ENCODE measurements around the gene SAMHD1. TPM values are rescaled to one million over a fixed set of nuclear protein-coding genes. Genes with fewer than 3 reads are reported as not detected.

The SAMHD1 gene
- total and polyA plus RNA-seq, 4 experiments from 2014 or later = 216 to 332 (median 257) TPM

DNA sequence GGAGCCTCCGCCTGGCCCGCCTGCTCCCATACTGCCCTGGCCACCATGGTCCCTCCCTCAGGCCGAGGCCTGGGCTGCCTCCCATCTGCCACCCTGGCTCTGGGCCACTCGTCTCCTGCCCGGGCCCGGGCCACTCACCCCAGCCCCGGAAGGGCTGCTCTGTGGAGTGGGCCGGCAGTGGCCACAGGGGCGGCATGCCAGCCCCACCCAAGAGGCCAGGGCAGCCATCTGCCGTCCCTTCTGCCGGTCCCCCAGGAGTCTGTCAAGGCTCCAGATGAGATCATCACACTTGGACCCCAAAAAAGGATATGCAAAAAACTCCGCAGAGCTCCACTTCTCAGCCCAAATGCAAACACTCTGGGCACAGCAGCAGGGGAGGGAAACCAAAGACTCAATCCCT is 99.3 kb downstream of the SAMHD1 start:
- intact Hi-C loops (cut with micrococcal nuclease) = no loop called here
- H3K27me3 Mint-ChIP-seq = no peaks in the 10 kb centered on the region
- Histone ChIP-seq H3K9me3 (ENCODE audit: control insufficient read depth in 1 of 2, low read length in 2 of 2) (no peaks in the 10 kb centered on the region), H3K27me3 (ENCODE audit: insufficient read depth, low read length) (no peaks in the 10 kb centered on the region), H3K36me3 (ENCODE audit: insufficient read depth, low read length) (no peaks in the 10 kb centered on the region), H3K4me1 (ENCODE audit: insufficient read depth, low read length) (peaks cover 17% of the 10 kb centered on the region), H3K27ac (ENCODE audit: low read depth, low read length) (no peak overlapping the region), H3K4me3 (ENCODE audit: low read length in 2 of 2) (no peak overlapping the region)
- ChIA-PET CTCF (ENCODE audit: partially characterized antibody) (interaction anchor here (0.7 kb wide), 1 partner anchor 181 kb away, joined by 3 read pairs; no protein-coding TSS in a partner anchor), POLR2A (ENCODE audit: partially characterized antibody) (no interaction called here)
- no peak overlapping the region for H3K27ac Mint-ChIP-seq
- peaks cover 0 to 3% (median 0%) of the 10 kb centered on the region in 8 donors for H3K9me3 Mint-ChIP-seq
- H3K36me3 Mint-ChIP-seq = no peaks in the 10 kb centered on the region
- no peak overlapping the region for H3K4me3 Mint-ChIP-seq
- H3K4me1 Mint-ChIP-seq = peaks cover 7 to 13% (median 9%) of the 10 kb centered on the region in 4 donors
- no peak for DNase-seq

DNA sequence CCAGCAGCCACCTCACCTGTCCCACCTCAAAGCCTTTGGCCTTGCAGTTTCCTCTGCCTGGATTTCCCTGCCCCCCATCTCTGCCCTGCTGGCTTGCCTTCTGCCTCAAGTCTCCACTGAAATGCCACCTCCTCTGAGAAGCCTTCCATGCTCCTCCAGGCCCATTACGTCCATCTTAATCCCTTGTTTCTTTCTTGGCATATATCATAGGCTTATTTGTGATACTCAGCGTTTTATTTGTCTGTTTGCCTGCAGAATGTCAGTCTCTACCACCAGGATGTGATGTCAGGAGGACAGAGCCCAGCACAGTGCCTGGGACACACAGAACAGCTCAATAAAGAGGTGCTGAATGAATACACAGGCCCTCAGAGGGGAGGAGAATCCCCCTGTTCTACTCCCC is 100.0 kb downstream of the SAMHD1 start:
- Histone ChIP-seq H3K9me3 (ENCODE audit: control insufficient read depth in 1 of 2, low read length in 2 of 2) (no peaks in the 10 kb centered on the region), H3K27me3 (ENCODE audit: insufficient read depth, low read length) (no peaks in the 10 kb centered on the region), H3K4me1 (ENCODE audit: insufficient read depth, low read length) (peaks cover 10% of the 10 kb centered on the region), H3K36me3 (ENCODE audit: insufficient read depth, low read length) (no peaks in the 10 kb centered on the region), H3K27ac (ENCODE audit: low read depth, low read length) (no peak overlapping the region), H3K4me3 (ENCODE audit: low read length in 2 of 2) (no peak overlapping the region)
- peaks cover under 1 to 6% (median 3%) of the 10 kb centered on the region in 4 donors for H3K4me1 Mint-ChIP-seq
- no peak overlapping the region for H3K27ac Mint-ChIP-seq
- no peak for DNase-seq
- H3K9me3 Mint-ChIP-seq = peaks cover 0 to 3% (median 0%) of the 10 kb centered on the region in 8 donors
- H3K4me3 Mint-ChIP-seq = no peak overlapping the region
- H3K27me3 Mint-ChIP-seq = no peaks in the 10 kb centered on the region
- H3K36me3 Mint-ChIP-seq = no peaks in the 10 kb centered on the region
- CTCF ChIA-PET (ENCODE audit: partially characterized antibody) = no interaction called here
- POLR2A ChIA-PET (ENCODE audit: partially characterized antibody) = no interaction called here
- intact Hi-C loops (cut with micrococcal nuclease) = no loop called here

DNA sequence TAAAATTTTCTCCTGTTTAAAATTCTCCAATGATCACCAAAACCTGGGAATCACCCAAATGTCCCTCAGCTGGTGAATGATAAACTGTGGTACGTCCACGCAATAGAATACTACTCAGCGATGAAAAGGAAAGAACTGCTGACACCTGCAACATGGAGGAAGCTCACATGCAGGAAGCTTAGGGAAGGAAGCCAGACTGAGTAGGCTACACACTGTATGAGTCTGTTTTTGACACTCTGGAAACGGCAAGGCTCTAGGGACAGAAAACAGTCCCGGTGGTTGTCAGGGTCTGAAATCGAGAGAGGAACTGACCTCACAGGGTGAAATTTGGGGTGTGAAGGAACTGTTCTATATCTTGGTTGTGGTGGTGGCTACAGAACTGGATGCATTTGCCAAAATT is 100.7 kb downstream of the SAMHD1 start:
- peaks cover 3% of the 10 kb centered on the region for H3K4me1 ChIP-seq (ENCODE audit: insufficient read depth, low read length)

DNA sequence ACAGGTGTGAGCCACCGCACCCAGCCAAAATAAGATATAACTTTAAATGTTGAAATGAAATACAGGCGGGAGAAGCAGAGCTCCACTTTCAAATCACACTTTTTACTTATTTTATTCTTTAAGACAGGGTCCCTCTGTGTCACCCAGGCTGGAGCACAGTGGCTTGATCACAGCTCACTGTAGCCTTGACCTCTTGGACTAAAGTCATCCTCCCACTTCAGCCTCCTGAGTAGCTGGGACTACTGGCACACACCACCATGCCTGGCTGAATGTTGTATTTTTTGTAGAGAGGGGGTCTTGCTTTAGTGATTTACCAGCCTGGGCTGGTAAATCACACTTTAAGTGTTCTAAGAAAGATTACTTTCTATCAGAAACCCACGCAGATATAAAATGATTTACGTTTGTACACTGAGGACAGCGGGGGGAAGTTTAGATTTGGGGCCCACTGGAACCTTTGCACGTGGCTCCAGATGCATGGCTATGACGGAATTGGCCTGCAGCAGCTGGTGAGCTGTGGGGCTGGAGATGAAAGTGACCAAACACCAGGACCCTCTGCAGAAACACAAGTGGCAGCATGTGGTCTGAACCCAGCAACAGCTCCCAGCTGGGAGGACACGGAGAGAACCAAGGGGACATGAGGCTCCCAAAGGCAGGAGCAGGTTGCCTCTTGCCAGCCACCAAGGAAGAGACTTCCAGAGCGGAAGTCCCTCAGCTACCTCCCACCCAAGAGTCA is 102.0 kb downstream of the SAMHD1 start:
- Histone ChIP-seq H3K36me3 (ENCODE audit: insufficient read depth, low read length) (no peaks in the 10 kb centered on the region), H3K4me3 (ENCODE audit: low read length in 2 of 2) (no peak overlapping the region), H3K9me3 (ENCODE audit: control insufficient read depth in 1 of 2, low read length in 2 of 2) (no peaks in the 10 kb centered on the region), H3K27me3 (ENCODE audit: insufficient read depth, low read length) (no peaks in the 10 kb centered on the region), H3K27ac (ENCODE audit: low read depth, low read length) (no peak overlapping the region), H3K4me1 (ENCODE audit: insufficient read depth, low read length) (no peaks in the 10 kb centered on the region)
- H3K27me3 Mint-ChIP-seq = no peaks in the 10 kb centered on the region
- H3K4me1 Mint-ChIP-seq = no peaks in the 10 kb centered on the region
- ChIA-PET CTCF (ENCODE audit: partially characterized antibody) (interaction anchor here (1.5 kb wide), 1 partner anchor 14 kb away, joined by 4 read pairs; no protein-coding TSS in a partner anchor), POLR2A (ENCODE audit: partially characterized antibody) (no interaction called here)
- intact Hi-C loops (cut with micrococcal nuclease) = no loop called here
- no peak overlapping the region for H3K4me3 Mint-ChIP-seq
- DNase-seq = no peak
- H3K27ac Mint-ChIP-seq = no peak overlapping the region
- no peaks in the 10 kb centered on the region for H3K36me3 Mint-ChIP-seq
- peaks cover 0 to 3% (median 0%) of the 10 kb centered on the region in 8 donors for H3K9me3 Mint-ChIP-seq

More for the DNA sequence above, 100.7 kb downstream of the SAMHD1 start:
- Mint-ChIP-seq H3K4me1 (no peaks in the 10 kb centered on the region), H3K27ac (no peak overlapping the region), H3K27me3 (no peaks in the 10 kb centered on the region), H3K36me3 (no peaks in the 10 kb centered on the region), H3K9me3 (peaks cover 0 to 3% (median 0%) of the 10 kb centered on the region in 8 donors), H3K4me3 (no peak overlapping the region)
- Histone ChIP-seq H3K4me3 (ENCODE audit: low read length in 2 of 2) (no peak overlapping the region), H3K9me3 (ENCODE audit: control insufficient read depth in 1 of 2, low read length in 2 of 2) (no peaks in the 10 kb centered on the region), H3K27me3 (ENCODE audit: insufficient read depth, low read length) (no peaks in the 10 kb centered on the region), H3K27ac (ENCODE audit: low read depth, low read length) (no peak overlapping the region), H3K36me3 (ENCODE audit: insufficient read depth, low read length) (no peaks in the 10 kb centered on the region)
- CTCF ChIA-PET (ENCODE audit: partially characterized antibody) = no interaction called here
- intact Hi-C loops (cut with micrococcal nuclease) = no loop called here
- DNase-seq = no peak
- POLR2A ChIA-PET (ENCODE audit: partially characterized antibody) = no interaction called here

DNA sequence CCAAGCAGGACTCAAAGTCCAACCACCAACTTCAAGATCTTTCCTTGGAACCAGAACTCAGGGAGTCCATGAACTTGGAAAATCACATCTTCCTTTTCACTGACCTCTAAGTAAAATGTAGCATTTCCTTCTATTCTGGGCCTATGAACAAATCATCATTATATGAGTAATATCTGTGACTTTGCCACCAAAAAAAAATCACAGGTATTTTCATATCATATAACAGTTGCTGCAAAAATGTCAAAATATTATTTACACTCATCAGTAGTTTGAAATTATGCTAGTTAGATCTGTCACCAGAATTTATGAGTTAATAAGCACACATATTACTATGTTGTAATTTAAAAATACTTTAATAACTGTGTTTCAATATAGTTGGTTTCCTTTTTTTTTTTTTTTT is 102.8 kb downstream of the SAMHD1 start:
- Mint-ChIP-seq H3K9me3 (peaks cover 0 to 3% (median 0%) of the 10 kb centered on the region in 8 donors), H3K27me3 (no peaks in the 10 kb centered on the region), H3K4me3 (no peak overlapping the region), H3K36me3 (no peaks in the 10 kb centered on the region), H3K4me1 (peaks cover 0 to 1% (median under 1%) of the 10 kb centered on the region in 4 donors), H3K27ac (no peak overlapping the region)
- CTCF ChIA-PET (ENCODE audit: partially characterized antibody) = interaction anchor here (1.5 kb wide), 1 partner anchor 13 kb away, joined by 4 read pairs; no protein-coding TSS in a partner anchor
- H3K9me3 ChIP-seq (ENCODE audit: control insufficient read depth in 1 of 2, low read length in 2 of 2) = no peaks in the 10 kb centered on the region
- H3K4me1 ChIP-seq (ENCODE audit: insufficient read depth, low read length) = peaks cover under 1% of the 10 kb centered on the region
- no peaks in the 10 kb centered on the region for H3K36me3 ChIP-seq (ENCODE audit: insufficient read depth, low read length)
- H3K27ac ChIP-seq (ENCODE audit: low read depth, low read length) = no peak overlapping the region
- no peak overlapping the region for H3K4me3 ChIP-seq (ENCODE audit: low read length in 2 of 2)
- no peaks in the 10 kb centered on the region for H3K27me3 ChIP-seq (ENCODE audit: insufficient read depth, low read length)
- no peak for DNase-seq
- intact Hi-C loops (cut with micrococcal nuclease) = no loop called here
- POLR2A ChIA-PET (ENCODE audit: partially characterized antibody) = no interaction called here

DNA sequence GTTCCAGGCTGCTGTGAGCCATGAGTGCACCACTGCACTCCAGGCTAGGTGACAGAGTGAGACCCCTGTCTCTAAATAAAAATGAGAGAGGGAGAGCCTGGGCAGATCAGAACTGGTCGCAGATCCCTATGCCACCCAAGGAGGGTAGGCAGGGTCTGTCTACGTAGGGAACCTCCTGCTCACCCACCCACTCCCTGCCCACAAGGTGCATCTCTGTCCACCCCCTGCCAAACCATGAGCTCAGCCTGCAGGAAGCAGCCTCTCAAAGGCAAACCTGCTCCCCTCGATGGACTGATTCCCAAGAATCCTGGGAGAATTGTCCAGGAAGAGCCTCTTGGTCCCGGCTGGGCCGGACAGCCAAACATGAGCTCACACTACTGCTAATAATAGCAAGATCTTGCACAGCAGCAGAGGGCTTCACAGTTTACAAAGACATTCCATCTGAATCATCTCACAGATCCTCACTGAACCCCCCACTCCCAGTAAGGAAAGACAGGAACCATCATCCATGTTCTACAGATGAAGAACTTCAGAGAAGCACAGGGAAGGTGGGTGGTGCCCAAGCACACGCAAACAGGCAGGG is 103.3 kb downstream of the SAMHD1 start:
- Histone ChIP-seq H3K27me3 (ENCODE audit: insufficient read depth, low read length) (no peaks in the 10 kb centered on the region), H3K4me1 (ENCODE audit: insufficient read depth, low read length) (peaks cover 5% of the 10 kb centered on the region), H3K36me3 (ENCODE audit: insufficient read depth, low read length) (no peaks in the 10 kb centered on the region), H3K9me3 (ENCODE audit: control insufficient read depth in 1 of 2, low read length in 2 of 2) (no peaks in the 10 kb centered on the region), H3K4me3 (ENCODE audit: low read length in 2 of 2) (no peak overlapping the region), H3K27ac (ENCODE audit: low read depth, low read length) (no peak overlapping the region)
- no peak overlapping the region for H3K4me3 Mint-ChIP-seq
- ChIA-PET CTCF (ENCODE audit: partially characterized antibody) (no interaction called here), POLR2A (ENCODE audit: partially characterized antibody) (no interaction called here)
- no peak for DNase-seq
- H3K9me3 Mint-ChIP-seq = peaks cover 0 to 3% (median 0%) of the 10 kb centered on the region in 8 donors
- H3K4me1 Mint-ChIP-seq = peaks cover 4 to 6% (median 6%) of the 10 kb centered on the region in 4 donors
- H3K27me3 Mint-ChIP-seq = no peaks in the 10 kb centered on the region
- no peaks in the 10 kb centered on the region for H3K36me3 Mint-ChIP-seq
- intact Hi-C loops (cut with micrococcal nuclease) = no loop called here
- H3K27ac Mint-ChIP-seq = no peak overlapping the region

DNA sequence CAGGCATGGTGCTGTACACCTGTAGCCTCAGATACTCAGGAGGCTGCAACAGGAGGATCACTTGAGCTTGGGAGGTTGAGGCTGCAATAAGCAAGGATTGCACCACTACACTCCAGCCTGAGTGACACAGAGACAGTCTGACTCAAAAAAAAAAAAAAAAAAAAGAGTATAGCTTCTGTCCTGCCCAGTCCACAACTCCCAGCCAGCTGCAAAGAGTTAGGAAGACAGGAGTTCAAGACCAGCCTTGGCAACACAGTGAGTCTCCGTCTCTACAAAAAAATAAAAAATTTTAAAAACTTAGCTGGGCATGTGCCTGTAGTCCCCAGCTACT is 103.8 kb downstream of the SAMHD1 start:
- intact Hi-C loops (cut with micrococcal nuclease) = no loop called here

More for the DNA sequence above, 103.8 kb downstream of the SAMHD1 start:
- Mint-ChIP-seq H3K4me3 (no peak overlapping the region), H3K27ac (no peak overlapping the region), H3K9me3 (peaks cover 0 to 3% (median 0%) of the 10 kb centered on the region in 8 donors), H3K27me3 (no peaks in the 10 kb centered on the region), H3K36me3 (no peaks in the 10 kb centered on the region), H3K4me1 (peaks cover 4 to 7% (median 6%) of the 10 kb centered on the region in 4 donors)
- CTCF ChIA-PET (ENCODE audit: partially characterized antibody) = no interaction called here
- H3K36me3 ChIP-seq (ENCODE audit: insufficient read depth, low read length) = no peaks in the 10 kb centered on the region
- no peak for DNase-seq
- no peaks in the 10 kb centered on the region for H3K27me3 ChIP-seq (ENCODE audit: insufficient read depth, low read length)
- H3K4me3 ChIP-seq (ENCODE audit: low read length in 2 of 2) = no peak overlapping the region
- no peak overlapping the region for H3K27ac ChIP-seq (ENCODE audit: low read depth, low read length)
- H3K9me3 ChIP-seq (ENCODE audit: control insufficient read depth in 1 of 2, low read length in 2 of 2) = no peaks in the 10 kb centered on the region
- POLR2A ChIA-PET (ENCODE audit: partially characterized antibody) = no interaction called here
- peaks cover 5% of the 10 kb centered on the region for H3K4me1 ChIP-seq (ENCODE audit: insufficient read depth, low read length)
